HG03457 (cell line): ENCODE data around the gene CCDC86.

Source experiments
- ATAC-seq: cut with Tn5 transposase; IDR thresholded peaks from one replicate; pipeline ENCODE4 v1.9.1; 2021; ENCODE audit warnings: moderate number of reproducible peaks; ENCODE audit not compliant: unreplicated experiment

Gene CCDC86

GRCh38 chr11:60830478-60831142 is 11.3 kb upstream of the CCDC86 start:
- no peak for ATAC-seq

- no peak for ATAC-seq
Measured at GRCh38 chr11:60831143-60831500, 10.8 kb upstream of the CCDC86 start.

GRCh38 chr11:60831501-60832079 is 10.3 kb upstream of the CCDC86 start:
- no peak for ATAC-seq

- ATAC-seq, result no peak
Measured at GRCh38 chr11:60834742-60835533, 7.0 kb upstream of the CCDC86 start.

GRCh38 chr11:60835534-60835846 is 6.4 kb upstream of the CCDC86 start:
- ATAC-seq, result no peak

GRCh38 chr11:60836866-60837515 is 4.9 kb upstream of the CCDC86 start:
- no peak for ATAC-seq

- no peak for ATAC-seq
Measured at GRCh38 chr11:60838132-60838531, 3.8 kb upstream of the CCDC86 start.

- no peak for ATAC-seq
Measured at GRCh38 chr11:60840470-60841430, 1.2 kb upstream of the CCDC86 start.

GRCh38 chr11:60842668-60843600 is 1.0 kb downstream of the CCDC86 start:
- ATAC-seq, result no peak

- ATAC-seq, result no peak
Measured at GRCh38 chr11:60844045-60844869, 2.3 kb downstream of the CCDC86 start.

- no peak for ATAC-seq
Measured at GRCh38 chr11:60844870-60845221, 2.9 kb downstream of the CCDC86 start.

GRCh38 chr11:60845338-60845737 is 3.4 kb downstream of the CCDC86 start:
- no peak for ATAC-seq

- ATAC-seq, result no peak
Measured at GRCh38 chr11:60847281-60847680, 5.4 kb downstream of the CCDC86 start.

GRCh38 chr11:60847896-60848295 is 6.0 kb downstream of the CCDC86 start:
- no peak for ATAC-seq

- no peak for ATAC-seq
Measured at GRCh38 chr11:60848714-60849151, 6.8 kb downstream of the CCDC86 start.

GRCh38 chr11:60849641-60850520 is 8.0 kb downstream of the CCDC86 start:
- no peak for ATAC-seq

GRCh38 chr11:60851327-60852104 is 9.6 kb downstream of the CCDC86 start:
- no peak for ATAC-seq
